HG03064 (cell line): Measurements from ENCODE around the gene CCDC136.

Experiments used
- ATAC-seq: cut with Tn5 transposase; IDR thresholded peaks from one replicate; pipeline ENCODE4 v1.9.1; 2021; ENCODE audit warnings: low read depth; ENCODE audit not compliant: unreplicated experiment

CCDC136 gene

GRCh38 chr7:128841921-128842673 lies 50.3 kb downstream of the CCDC136 start:
- no peak for ATAC-seq

GRCh38 chr7:128842674-128843641 lies 51.2 kb downstream of the CCDC136 start:
- ATAC-seq: no peak

GRCh38 chr7:128843938-128844621 lies 52.3 kb downstream of the CCDC136 start:
- ATAC-seq: no peak

- ATAC-seq: no peak
Observed at GRCh38 chr7:128844777-128845311, 53.1 kb downstream of the CCDC136 start.

- ATAC-seq: no peak
Observed at GRCh38 chr7:128845475-128845874, 53.7 kb downstream of the CCDC136 start.

- ATAC-seq: no peak
Observed at GRCh38 chr7:128845987-128846386, 54.2 kb downstream of the CCDC136 start.

- no peak for ATAC-seq
Observed at GRCh38 chr7:128846781-128847444, 55.1 kb downstream of the CCDC136 start.

GRCh38 chr7:128847721-128848211 lies 56.0 kb downstream of the CCDC136 start:
- no peak for ATAC-seq

- no peak for ATAC-seq
Observed at GRCh38 chr7:128848289-128849155, 56.8 kb downstream of the CCDC136 start.

- ATAC-seq: no peak
Observed at GRCh38 chr7:128849156-128849515, 57.4 kb downstream of the CCDC136 start.

GRCh38 chr7:128849804-128850490 lies 58.2 kb downstream of the CCDC136 start:
- ATAC-seq: no peak

GRCh38 chr7:128852537-128853254 lies 60.9 kb downstream of the CCDC136 start:
- ATAC-seq: no peak

GRCh38 chr7:128853799-128854198 lies 62.0 kb downstream of the CCDC136 start:
- ATAC-seq: no peak

GRCh38 chr7:128854396-128854795 lies 62.6 kb downstream of the CCDC136 start:
- ATAC-seq: no peak

GRCh38 chr7:128855559-128855958 lies 63.8 kb downstream of the CCDC136 start:
- ATAC-seq: no peak

- no peak for ATAC-seq
Observed at GRCh38 chr7:128856001-128856718, 64.4 kb downstream of the CCDC136 start.
